ENCODE results near the gene KCNE4. TPM values are rescaled to one million over a fixed set of nuclear protein-coding genes. Genes with fewer than 3 reads are reported as not detected.

Gene KCNE4
- total RNA-seq, 2 experiments from 2014 or later, result not detected

GRCh38 chr2:223039618-223040017, 12.4 kb upstream of the KCNE4 start:
- no peaks in the 10 kb centered on the region for H3K4me1 ChIP-seq (ENCODE audit: insufficient read depth, low read length)
- CTCF ChIA-PET, result no interaction called here
- H3K4me1 Mint-ChIP-seq (ENCODE audit: low read depth), result no peaks in the 10 kb centered on the region
- H3K27ac ChIP-seq (ENCODE audit: low read depth in 1 of 2, low read length in 2 of 2), result no peak overlapping the region
- intact Hi-C loops (cut with DNase I, micrococcal nuclease), result no loop called here
- H3K27me3 Mint-ChIP-seq, result peaks cover 6% of the 10 kb centered on the region
- no peaks in the 10 kb centered on the region for H3K36me3 ChIP-seq (ENCODE audit: insufficient read depth, low read length)
- H3K9me3 ChIP-seq (ENCODE audit: control insufficient read depth in 1 of 2, insufficient read depth in 1 of 2, low read length in 2 of 2), result no peaks in the 10 kb centered on the region
- no peaks in the 10 kb centered on the region for H3K27me3 ChIP-seq (ENCODE audit: control insufficient read depth in 1 of 2, insufficient read depth in 2 of 2, low read length in 2 of 2)
- no peaks in the 10 kb centered on the region for H3K9me3 Mint-ChIP-seq
- ATAC-seq (ENCODE audit: poor library complexity), result no peak
- no peak overlapping the region for H3K4me3 ChIP-seq (ENCODE audit: low read length)
- no peak overlapping the region for H3K27ac Mint-ChIP-seq
- POLR2A ChIA-PET, result no interaction called here
- no peak overlapping the region for H3K4me3 Mint-ChIP-seq
- no peak for DNase-seq
- no peaks in the 10 kb centered on the region for H3K36me3 Mint-ChIP-seq (ENCODE audit: low read depth)
- no peak for TF ChIP-seq CTCF (IDR thresholded peaks at IDR 0.05)

GRCh38 chr2:223040527-223040926, 11.5 kb upstream of the KCNE4 start:
- Histone ChIP-seq H3K4me3 (ENCODE audit: low read length) (no peak overlapping the region), H3K36me3 (ENCODE audit: insufficient read depth, low read length) (no peaks in the 10 kb centered on the region), H3K27me3 (ENCODE audit: control insufficient read depth in 1 of 2, insufficient read depth in 2 of 2, low read length in 2 of 2) (no peaks in the 10 kb centered on the region), H3K4me1 (ENCODE audit: insufficient read depth, low read length) (no peaks in the 10 kb centered on the region), H3K27ac (ENCODE audit: low read depth in 1 of 2, low read length in 2 of 2) (no peak overlapping the region), H3K9me3 (ENCODE audit: control insufficient read depth in 1 of 2, insufficient read depth in 1 of 2, low read length in 2 of 2) (no peaks in the 10 kb centered on the region)
- no peak overlapping the region for H3K27ac Mint-ChIP-seq
- ChIA-PET POLR2A (no interaction called here), CTCF (no interaction called here)
- ATAC-seq (ENCODE audit: poor library complexity) (no peak), DNase-seq (no peak)
- peaks cover 6% of the 10 kb centered on the region for H3K27me3 Mint-ChIP-seq
- no peak overlapping the region for H3K4me3 Mint-ChIP-seq
- no peaks in the 10 kb centered on the region for H3K36me3 Mint-ChIP-seq (ENCODE audit: low read depth)
- no peak for TF ChIP-seq CTCF (IDR thresholded peaks at IDR 0.05)
- intact Hi-C loops (cut with DNase I, micrococcal nuclease), result no loop called here
- H3K9me3 Mint-ChIP-seq, result no peaks in the 10 kb centered on the region
- no peaks in the 10 kb centered on the region for H3K4me1 Mint-ChIP-seq (ENCODE audit: low read depth)

- ChIA-PET POLR2A (no interaction called here), CTCF (interaction anchor here (0.5 kb wide), 1 partner anchor 286 kb away, joined by 3 read pairs; no protein-coding TSS in a partner anchor)
- Histone ChIP-seq H3K27ac (ENCODE audit: low read depth in 1 of 2, low read length in 2 of 2) (no peak overlapping the region), H3K9me3 (ENCODE audit: control insufficient read depth in 1 of 2, insufficient read depth in 1 of 2, low read length in 2 of 2) (no peaks in the 10 kb centered on the region), H3K36me3 (ENCODE audit: insufficient read depth, low read length) (no peaks in the 10 kb centered on the region), H3K4me1 (ENCODE audit: insufficient read depth, low read length) (no peaks in the 10 kb centered on the region), H3K4me3 (ENCODE audit: low read length) (no peak overlapping the region), H3K27me3 (ENCODE audit: control insufficient read depth in 1 of 2, insufficient read depth in 2 of 2, low read length in 2 of 2) (no peaks in the 10 kb centered on the region)
- Mint-ChIP-seq H3K4me1 (ENCODE audit: low read depth) (no peaks in the 10 kb centered on the region), H3K27ac (no peak overlapping the region), H3K9me3 (no peaks in the 10 kb centered on the region), H3K4me3 (no peak overlapping the region), H3K27me3 (peaks cover 6% of the 10 kb centered on the region), H3K36me3 (ENCODE audit: low read depth) (no peaks in the 10 kb centered on the region)
- peak in 2 of 14 experiments; percentile 19 to 44 for DNase-seq
- no peak for TF ChIP-seq CTCF (IDR thresholded peaks at IDR 0.05)
- intact Hi-C loops (cut with DNase I, micrococcal nuclease), result no loop called here
- ATAC-seq (ENCODE audit: poor library complexity), result no peak
These were observed 10.4 kb upstream of the KCNE4 start for GRCh38 chr2:223041527-223042109.
